ENCODE results near the gene TSPAN13. TPM values are rescaled to one million over a fixed set of nuclear protein-coding genes. Genes with fewer than 3 reads are reported as not detected.

The TSPAN13 gene
- total RNA-seq, 4 donors from 2014 or later: 21.5 to 53.9 (median 33.1) TPM

DNA sequence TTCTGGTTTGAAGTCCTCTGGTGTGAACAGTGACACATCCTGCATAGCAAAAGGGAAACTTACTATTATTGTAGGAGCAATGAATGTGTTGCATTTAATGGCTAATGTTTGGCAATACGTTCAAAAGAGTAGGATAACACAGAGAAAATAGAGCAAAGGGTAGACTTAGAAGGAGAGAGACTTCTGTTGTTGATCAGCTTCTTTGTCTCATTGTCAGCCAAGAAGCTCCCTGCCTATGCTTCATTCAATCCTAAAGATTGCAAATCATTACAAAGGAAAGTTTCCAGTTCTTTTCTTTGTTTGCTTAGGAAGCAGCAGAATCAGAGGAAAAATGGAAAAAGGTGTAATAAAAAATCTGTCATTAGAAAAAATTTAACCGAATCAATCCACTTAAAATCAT, 7.9 kb upstream of the TSPAN13 start:
- H3K27me3 ChIP-seq: no peaks in the 10 kb centered on the region
- no peak for DNase-seq
- peaks cover 0 to 3% (median 0%) of the 10 kb centered on the region in 4 donors for H3K4me1 ChIP-seq
- H3K4me3 ChIP-seq: no peak overlapping the region
- no peaks in the 10 kb centered on the region for H3K9me3 ChIP-seq
- no peak overlapping the region for H3K27ac ChIP-seq
- no peaks in the 10 kb centered on the region for H3K36me3 ChIP-seq
- no peak for TF ChIP-seq POLR2A (IDR thresholded peaks at IDR 0.05)
- TF ChIP-seq, protein P1, sequence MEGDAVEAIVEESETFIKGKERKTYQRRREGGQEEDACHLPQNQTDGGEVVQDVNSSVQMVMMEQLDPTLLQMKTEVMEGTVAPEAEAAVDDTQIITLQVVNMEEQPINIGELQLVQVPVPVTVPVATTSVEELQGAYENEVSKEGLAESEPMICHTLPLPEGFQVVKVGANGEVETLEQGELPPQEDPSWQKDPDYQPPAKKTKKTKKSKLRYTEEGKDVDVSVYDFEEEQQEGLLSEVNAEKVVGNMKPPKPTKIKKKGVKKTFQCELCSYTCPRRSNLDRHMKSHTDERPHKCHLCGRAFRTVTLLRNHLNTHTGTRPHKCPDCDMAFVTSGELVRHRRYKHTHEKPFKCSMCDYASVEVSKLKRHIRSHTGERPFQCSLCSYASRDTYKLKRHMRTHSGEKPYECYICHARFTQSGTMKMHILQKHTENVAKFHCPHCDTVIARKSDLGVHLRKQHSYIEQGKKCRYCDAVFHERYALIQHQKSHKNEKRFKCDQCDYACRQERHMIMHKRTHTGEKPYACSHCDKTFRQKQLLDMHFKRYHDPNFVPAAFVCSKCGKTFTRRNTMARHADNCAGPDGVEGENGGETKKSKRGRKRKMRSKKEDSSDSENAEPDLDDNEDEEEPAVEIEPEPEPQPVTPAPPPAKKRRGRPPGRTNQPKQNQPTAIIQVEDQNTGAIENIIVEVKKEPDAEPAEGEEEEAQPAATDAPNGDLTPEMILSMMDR (IDR thresholded peaks at IDR 0.05): no peak

DNA sequence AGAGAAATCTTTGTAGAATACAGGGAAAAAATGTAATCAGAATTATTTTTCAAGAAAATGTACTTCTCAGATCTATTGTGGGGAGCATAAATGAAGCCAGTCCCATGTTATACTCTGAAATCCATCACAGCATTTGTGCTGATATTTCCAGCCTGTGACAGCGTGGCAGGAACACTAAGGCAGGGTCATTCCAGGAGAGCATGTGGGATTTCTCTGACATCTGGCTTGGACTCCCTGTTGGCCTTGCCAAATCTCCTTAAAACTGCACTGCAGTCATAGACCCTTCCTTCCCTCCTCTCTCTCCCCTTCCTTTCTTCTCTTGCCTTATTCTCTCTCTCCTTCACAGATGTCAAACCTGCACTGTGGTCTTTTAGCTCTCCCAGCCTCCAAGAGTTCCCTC, 6.5 kb upstream of the TSPAN13 start:
- no peak for DNase-seq
- Histone ChIP-seq H3K36me3 (no peaks in the 10 kb centered on the region), H3K4me1 (peaks cover 0 to 3% (median 0%) of the 10 kb centered on the region in 4 donors), H3K27me3 (no peaks in the 10 kb centered on the region), H3K27ac (no peak overlapping the region), H3K9me3 (no peaks in the 10 kb centered on the region), H3K4me3 (no peak overlapping the region)
- TF ChIP-seq, protein P1 (IDR thresholded peaks at IDR 0.05): no peak
- no peak for TF ChIP-seq POLR2A (IDR thresholded peaks at IDR 0.05)

DNA sequence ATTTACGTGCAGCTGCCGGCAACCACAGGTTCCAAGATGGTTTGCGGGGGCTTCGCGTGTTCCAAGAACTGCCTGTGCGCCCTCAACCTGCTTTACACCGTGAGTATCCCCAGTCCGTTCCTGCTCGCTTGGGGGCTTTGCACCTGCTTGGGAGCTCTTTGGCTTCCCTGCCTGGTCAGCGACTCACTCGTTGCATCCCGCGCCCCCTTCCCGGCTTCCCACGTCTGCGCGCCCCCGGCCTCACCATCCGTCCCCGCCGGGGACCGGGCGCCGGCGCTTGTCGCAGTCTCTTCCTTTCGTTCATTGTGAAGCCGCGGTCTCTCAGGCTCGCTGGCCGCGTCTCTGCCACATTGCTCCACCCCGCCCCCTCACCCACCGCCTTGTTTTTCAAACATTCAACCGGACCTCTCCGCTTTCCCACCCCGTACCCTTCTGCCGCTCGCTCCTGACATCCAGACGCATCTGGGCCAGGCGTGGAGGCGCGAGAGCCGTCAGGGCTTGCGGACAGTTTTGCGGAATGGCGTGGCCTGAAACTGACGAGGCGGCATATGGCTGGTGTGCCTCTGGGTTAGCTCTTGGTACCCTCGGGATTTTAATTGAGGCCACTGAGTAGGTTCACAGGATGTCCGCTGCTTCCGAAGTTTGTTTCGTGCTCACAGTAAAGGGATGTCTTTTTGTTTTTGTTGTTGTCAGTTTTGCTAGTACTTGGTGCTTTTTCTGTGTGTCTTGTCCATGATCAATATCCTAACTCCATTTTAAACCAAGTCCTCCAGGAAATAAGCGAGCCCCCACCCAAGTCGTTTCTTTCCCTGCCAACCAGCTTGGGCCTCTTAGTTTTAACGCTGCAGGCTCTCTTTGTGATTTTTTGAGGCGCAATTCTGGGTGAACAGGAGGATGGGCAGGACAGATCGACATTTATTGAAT, 639 bp downstream of the TSPAN13 start:
- Histone ChIP-seq H3K9me3 (no peaks in the 10 kb centered on the region), H3K36me3 (no peaks in the 10 kb centered on the region), H3K27ac (peak overlapping the region; percentile 59 to 79 (median 73)), H3K27me3 (no peaks in the 10 kb centered on the region), H3K4me1 (no peaks in the 10 kb centered on the region), H3K4me3 (peak overlapping the region; percentile 57 to 79 (median 62))
- DNase-seq: peak; percentile 31 to 72 (median 64)
- TF ChIP-seq, protein P1 (IDR thresholded peaks at IDR 0.05): no peak
- TF ChIP-seq POLR2A (IDR thresholded peaks at IDR 0.05): no peak

DNA sequence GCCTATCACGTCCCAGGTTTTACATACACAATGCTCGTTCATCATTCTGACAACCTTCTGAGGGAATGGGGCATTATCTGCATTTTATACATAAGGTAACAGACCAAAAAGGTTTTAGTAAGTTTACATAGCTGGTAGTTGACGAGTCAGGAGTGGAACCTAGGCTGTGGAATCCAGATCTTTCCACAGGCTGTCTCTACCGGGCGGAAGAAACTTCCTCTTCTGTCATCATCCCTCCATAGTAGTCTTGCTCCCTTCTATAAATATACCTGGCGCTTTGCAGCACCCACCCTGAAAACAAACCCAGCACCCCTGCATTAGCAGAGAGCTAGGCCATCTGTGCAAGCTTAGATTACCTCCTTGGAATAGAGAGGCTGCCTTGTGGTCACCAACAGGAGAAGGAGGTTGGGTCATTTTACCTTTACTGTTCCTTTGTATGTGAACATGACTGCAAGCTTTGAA, 1.3 kb downstream of the TSPAN13 start:
- H3K36me3 ChIP-seq: no peaks in the 10 kb centered on the region

DNA sequence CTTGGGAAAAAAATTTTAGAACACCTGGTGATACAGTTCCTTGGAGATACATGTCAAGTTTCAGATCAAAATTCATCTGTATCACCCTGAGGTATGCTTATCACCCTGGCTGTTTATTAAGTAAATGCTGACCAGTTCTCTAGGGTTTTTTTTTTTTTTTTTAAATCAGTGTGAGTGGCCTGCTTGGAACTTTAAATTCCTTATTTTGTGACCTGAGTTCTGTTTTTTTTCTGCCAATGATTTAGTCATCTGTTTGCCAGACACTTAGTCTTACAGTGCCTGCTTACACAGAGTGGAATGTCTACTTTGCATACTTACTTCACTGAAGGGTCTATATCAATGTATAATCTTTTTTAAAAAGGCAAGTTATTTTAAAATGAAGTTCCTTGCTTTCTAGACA, 1.8 kb downstream of the TSPAN13 start:
- no peaks in the 10 kb centered on the region for H3K36me3 ChIP-seq
- no peak for DNase-seq
- peak overlapping the region; percentile 57 to 79 (median 62) for H3K4me3 ChIP-seq
- no peak for TF ChIP-seq POLR2A (IDR thresholded peaks at IDR 0.05)
- TF ChIP-seq, protein P1 (IDR thresholded peaks at IDR 0.05): no peak
- no peaks in the 10 kb centered on the region for H3K27me3 ChIP-seq
- no peaks in the 10 kb centered on the region for H3K4me1 ChIP-seq
- H3K27ac ChIP-seq: peak overlapping the region in 2 of 4 donors; percentile 78 to 79
- H3K9me3 ChIP-seq: no peaks in the 10 kb centered on the region

More for the DNA sequence above, 1.3 kb downstream of the TSPAN13 start:
- peak overlapping the region; percentile 57 to 79 (median 62) for H3K4me3 ChIP-seq
- peak overlapping the region in 3 of 4 donors; percentile 59 to 79 (median 78) for H3K27ac ChIP-seq
- no peak for DNase-seq
- no peaks in the 10 kb centered on the region for H3K27me3 ChIP-seq
- H3K4me1 ChIP-seq: no peaks in the 10 kb centered on the region
- TF ChIP-seq, protein P1 (IDR thresholded peaks at IDR 0.05): no peak
- no peak for TF ChIP-seq POLR2A (IDR thresholded peaks at IDR 0.05)
- no peaks in the 10 kb centered on the region for H3K9me3 ChIP-seq

Measured in Peyer's patch (tissue), 4 donors.